NK-92 treated with Interleukin-12 subunit alpha and Interleukin-12 subunit beta, amount 100 ng/mL, for 24 hours (cell line): Measurements from ENCODE around the gene RPP30.

Source experiments
- DNase-seq: peaks from one replicate; lab custom pipeline; 2025; lab: John Stamatoyannopoulos, UW

The RPP30 gene

DNA sequence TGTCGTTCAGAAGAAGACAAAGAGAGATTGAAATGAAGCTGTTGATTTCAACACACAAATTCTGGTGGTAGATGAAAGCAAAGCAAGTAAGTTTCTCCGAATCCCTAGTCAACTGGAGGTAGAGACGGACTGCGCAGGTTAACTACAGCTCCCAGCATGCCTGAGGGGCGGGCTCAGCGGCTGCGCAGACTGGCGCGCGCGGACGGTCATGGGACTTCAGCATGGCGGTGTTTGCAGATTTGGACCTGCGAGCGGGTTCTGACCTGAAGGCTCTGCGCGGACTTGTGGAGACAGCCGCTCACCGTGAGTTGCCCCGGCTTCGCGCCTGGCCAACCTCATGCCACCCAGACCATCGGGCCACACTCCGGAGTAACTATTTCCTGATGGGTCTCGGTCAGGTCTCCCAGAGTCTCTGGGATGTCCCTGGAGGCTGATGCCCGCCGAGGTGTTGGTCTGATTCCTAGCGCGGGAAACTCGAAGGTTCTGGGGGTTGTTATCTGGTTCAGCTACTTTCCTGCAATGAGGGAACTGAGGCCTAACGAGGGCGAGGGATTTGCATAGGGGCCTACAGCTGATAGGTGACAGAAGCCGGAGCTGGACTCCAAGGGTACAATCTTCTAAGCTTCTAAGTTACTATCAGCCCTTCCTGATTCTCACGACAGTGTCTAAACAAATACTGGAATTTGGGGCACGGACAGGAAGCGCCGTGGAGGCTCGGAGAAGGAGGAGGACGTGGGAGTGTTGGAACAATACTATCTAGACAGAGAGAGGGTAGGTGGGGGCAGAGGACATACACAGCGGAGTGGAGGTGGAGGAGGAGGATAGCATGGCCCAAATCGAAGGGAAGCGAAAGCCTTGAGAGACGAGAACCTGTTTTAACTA lies at the start of gene RPP30:
Gene RPP30, plus strand, starts transcription at position 209 of the 882 bp plus-strand sequence. Its CDS starts 13 bp downstream, at position 222.
- DNase-seq = peak; percentile 50

DNA sequence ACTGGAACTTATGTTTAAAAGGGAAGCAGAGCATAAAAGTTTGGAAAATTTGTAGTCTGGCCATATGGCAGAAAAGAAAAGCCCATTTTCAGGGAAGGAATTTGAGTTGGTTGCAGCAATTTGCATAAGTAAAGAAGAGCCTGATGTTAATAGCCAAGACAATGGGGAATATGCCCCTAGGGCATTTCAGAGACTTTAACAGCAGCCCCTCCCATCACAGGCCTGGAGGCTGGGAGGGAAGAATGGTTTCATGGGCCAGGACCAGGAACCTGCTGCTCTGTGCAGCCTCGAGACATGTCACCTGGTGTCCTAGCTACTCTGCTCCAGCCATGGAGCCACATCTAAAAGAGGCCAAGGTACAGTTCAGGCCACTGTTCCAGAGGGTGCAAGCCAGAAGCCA lies 49.3 kb upstream of the RPP30 start:
- no peak for DNase-seq

DNA sequence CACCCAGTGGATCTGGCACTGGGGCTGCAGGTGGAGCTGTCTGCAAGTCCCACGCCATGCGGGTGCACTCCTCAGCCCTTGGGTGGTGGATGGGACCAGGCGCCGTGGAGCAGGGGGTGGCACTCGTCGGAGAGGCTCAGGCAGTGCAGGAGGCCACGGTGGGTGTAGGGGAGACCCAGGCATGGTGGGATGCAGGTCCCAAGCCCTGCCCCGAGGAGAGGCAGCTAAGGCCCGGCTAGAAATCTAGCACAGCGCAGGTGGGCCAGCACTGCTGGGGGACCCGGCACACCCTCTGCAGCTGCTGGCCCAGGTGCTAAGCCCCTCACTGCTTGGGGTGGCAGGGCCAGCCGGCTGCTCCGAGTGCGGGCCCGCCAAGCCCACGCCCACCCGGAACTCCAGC lies 39.7 kb upstream of the RPP30 start:
- DNase-seq = no peak

DNA sequence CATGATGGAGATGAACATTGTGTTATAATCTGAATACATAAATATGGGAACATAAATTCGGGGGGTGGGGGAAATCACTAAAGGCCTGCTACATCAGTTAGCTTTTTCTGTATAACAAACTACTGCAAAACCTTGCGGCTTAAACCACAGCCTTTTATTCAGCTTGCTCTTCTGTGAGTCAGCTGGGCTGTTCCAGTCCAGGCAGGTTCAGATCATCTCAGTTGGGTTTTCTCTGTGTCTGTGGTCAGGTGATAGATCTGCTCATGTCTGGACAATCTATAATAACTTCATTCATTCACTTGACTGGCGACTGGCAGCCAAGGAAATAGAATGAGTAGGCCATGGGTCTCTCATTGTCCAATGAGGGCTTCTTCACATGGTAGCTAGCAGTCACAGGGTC lies 37.4 kb upstream of the RPP30 start:
- DNase-seq = no peak

DNA sequence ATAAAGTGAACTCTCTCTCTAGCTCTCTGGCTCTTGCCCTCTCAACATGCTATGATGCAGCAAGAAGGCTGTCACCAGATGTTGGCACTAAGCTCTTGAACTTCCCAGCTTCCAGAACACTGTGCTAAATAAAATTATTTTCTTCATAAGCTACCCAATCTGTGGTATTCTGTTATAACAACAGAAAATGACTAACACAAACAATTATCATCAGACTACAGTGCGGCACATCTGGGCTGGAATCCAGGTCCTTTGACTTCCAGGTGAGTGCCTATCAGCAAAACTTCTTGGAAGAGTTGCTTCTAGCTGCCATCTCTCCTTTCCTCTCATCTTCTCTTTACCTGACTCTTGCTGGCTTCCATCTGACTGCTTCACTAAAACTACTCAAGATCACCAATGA lies 34.3 kb upstream of the RPP30 start:
- DNase-seq = no peak

DNA sequence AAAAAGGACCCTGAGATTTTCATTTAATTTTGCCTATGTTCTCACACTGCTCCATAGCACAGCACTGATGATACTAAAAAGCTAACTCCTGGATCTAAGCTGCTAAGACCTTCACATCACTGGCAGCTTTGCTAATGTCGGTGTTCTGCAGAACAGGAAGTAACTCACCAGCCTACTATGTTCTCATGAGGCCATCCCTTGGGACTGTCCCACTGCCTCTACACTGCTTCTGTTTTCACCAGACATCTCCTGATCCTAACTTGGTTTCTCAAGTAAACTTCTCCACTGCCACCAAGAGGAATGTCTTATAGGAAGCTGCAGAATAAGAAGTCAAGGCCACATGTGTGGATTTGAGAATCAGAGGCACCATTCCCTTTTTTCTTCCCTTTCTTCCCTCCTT lies 29.0 kb upstream of the RPP30 start:
- no peak for DNase-seq

DNA sequence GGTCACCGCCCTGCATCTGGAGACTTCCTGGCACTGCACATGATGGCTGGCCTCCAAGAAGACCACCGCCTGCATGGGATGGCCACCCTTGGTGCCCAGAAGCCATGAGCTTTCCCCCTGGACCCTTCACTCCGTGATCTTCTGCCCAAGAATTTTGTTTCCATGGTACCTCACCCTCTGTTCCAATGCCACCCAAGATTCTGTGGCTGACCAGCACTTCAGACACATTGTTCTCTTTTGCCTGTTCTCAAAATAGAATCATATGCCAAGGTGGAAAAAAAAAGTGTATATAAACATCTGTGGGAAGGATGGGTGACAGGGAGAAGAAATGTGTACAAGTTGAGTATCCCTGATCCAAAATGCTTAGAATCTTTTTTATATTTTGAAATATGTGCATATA lies 26.0 kb upstream of the RPP30 start:
- no peak for DNase-seq

DNA sequence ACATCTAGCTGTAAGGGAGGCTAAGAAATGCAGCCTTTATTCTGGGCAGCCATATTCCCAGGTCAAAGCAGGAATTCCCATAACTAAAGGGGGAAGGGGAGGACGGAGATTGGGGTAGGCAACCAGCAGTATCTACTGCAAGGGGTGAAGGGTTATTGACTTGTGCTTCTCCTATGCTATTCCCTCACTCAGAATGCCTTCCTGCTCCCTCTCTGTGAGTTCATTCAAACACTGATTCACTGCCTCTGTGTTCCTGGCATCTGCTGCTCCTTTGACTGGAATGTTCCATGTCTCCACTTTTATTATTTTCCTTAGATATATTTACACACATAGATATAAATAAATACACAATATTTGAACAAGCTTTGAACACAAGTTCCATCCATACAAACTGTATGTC lies 25.0 kb upstream of the RPP30 start:
- no peak for DNase-seq

DNA sequence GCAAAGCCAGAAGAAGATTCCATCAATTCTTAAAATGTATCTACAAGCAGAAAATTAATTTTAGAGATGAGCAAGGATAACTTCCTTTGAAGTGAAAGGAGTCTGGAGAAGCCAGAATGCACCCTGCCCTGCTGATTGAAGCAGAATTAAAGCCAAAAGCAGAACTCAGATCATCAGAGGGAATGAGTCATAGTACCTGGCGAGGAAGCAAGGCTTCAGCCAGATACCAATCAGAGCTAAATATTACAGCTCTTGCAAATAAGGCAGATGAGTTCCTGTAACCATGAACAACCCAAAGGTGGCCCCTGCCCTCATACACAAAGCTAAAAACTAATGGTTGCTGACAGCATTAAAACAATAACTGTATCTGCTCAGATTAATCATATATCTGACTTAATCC lies 24.3 kb upstream of the RPP30 start:
- no peak for DNase-seq

DNA sequence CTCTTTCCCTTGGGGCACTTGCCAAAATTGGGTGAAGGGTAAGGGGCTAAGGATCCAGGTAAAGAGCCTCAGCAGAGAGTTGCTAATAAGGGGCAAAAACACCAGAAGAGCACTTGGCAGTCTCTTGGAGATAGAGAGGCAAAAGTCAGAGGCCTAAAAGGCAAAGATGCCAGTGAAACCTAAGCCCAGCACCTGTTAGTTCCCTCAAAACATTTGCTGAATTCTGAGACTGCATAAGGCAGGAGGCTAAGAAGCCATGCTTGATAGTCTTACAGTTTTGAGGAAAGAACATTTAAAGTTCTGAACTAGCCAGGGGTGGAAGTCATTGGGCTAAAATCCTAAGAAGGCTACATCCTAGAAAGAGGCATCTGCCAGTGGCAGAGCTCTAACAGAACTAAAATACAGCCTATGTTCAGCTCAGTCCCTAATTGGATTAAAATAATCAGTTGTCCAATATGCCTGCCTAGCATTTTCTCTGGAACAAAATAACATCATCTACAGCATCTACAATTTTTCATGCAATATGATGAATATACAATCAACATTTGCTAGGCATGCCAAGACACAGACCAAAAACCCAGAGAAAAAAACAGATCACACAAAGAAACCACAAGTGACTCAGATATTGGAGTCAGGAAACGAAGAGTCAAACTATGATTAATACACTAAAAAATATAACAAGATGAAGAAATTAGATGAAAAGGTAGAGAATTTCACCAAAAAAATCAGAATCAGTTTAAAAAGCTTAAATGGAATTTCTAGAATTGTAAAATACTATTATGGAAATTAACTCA lies 21.6 kb upstream of the RPP30 start:
- DNase-seq = no peak

DNA sequence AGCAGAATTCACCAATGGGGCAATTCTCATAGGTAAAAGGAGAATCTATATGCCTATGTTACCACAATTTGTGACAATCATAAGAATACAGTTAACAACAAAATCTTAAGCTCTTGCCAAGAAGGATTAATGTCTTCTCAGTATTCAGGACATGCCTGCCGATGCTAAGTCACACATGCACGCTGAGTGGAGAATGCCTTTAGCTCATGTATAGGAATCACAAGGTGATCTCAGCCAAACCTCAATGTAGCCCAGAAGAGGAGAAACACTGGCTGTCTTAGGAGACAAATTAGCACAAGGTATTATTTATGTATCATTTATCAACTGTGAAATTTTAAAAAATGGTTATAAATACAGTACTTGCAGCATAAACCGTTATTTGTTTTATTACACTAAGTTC lies 16.6 kb upstream of the RPP30 start:
- no peak for DNase-seq

DNA sequence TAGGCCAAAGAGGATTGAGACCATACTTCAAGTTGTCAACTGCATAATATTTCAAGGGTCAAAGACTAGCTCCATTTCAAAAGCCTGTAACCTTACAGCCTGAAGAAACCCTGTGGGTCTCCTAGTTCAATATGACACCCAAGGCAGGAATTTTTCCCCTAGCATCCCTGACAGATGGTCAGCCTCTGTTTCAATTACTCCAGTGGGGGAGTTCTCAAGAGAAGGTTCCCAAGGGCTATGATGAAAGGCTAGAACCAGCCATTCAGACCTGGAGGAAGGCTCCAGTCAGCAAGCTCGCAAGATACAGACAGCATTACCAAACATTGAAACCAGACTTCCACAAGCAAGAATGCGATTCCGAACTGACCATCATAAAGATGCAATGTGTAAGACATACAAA lies 15.5 kb upstream of the RPP30 start:
- DNase-seq = no peak

DNA sequence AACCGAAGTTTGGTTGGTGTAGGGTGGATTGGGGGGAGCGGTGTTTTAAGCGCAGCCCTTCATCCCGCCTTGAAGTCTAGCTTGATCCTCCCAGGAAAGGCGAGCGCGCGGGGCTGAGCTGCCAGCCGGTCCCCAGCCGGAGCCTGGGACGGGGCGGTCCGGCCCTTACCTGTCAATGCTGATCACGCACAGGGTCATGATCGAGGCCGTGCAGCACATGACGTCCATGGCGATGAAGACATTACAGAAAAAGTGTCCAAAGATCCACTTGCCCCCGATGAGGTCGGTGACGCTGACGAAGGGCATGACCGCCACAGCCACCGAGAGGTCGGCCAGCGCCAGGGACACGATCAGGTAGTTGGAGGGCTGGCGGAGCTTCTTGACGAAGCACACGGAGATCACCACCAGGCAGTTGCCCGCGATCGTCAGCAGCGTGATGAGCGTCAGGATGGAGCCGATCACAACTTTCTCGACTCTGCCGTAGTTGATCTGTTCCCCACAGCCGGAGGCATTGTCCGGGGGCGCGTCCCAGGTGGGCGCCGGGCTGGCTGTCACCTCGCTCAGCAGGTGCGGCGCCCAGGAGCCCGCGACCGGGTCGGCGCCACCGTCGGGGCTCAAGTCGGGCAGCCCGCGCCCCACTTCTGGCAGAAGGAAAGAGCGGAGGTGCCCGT lies 14.7 kb upstream of the RPP30 start:
- no peak for DNase-seq

DNA sequence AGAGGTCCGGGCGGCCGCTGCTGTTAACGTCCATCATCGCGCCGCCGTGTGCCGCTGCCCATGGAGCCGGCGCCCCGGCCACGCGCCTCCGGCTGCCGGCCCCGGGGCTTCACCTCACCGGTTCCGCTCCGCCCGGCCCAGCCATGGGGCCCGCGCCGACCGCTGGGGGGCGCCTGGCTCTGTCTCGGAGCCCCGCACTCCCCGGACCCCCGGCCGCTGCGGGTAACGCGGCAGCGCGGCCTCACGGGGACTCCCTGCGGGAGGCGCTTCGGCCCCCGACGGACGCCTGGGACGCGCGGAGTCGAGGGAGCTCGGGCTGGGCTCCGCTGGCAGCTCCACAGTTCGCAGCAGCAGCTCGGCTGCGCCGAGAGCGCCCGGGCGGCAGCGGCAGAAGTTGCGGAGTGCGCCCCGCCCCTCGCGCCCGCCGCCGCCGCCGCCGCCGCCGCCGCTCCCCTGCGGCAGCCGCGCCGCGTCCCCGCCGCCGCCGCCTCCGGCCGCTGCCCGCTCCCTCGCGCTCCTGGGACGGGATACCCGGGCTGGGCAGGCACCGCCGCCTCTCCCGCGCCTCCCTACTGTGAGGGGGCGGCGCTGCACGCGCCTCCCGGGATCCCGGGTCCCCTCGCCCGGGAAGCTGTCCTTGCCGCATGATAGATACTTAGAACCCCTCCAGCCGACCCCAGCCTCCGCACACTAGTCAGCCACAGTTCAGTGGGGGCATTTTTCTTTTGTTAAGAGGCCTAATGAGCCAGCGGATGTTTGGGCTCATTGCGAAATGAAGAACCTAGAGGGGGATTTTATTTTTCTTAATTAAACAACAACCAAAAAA lies 13.9 kb upstream of the RPP30 start, which contains the start of gene HTR7:
Gene HTR7, minus strand, starts transcription at position 405 of the 826 bp plus-strand sequence. Its CDS starts 368 bp downstream, at position 37.
- no peak for DNase-seq

DNA sequence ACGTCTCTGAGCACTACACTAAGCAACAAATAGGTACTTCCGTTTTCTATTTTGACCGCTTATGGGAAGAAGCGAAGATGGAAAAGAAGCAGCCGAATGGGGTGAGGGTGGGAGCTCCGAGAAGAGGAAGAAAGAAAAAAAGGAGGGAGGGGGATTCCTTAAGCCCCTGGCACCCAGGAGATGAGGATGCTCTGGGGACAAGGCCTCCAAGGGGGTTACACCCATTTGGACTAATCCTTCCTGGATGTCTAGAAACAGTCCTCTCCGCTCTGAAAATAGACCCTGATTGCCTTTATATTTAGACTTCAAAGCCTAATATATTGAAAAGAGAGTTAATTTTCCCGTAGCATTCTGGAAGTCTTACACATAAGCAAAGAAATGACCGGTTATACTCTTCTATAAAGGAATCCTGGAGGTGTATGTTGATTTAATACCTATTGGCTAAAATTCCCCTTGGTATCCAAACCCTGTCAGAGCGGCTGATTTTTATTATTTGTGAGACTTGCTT lies 13.3 kb upstream of the RPP30 start:
- no peak for DNase-seq

DNA sequence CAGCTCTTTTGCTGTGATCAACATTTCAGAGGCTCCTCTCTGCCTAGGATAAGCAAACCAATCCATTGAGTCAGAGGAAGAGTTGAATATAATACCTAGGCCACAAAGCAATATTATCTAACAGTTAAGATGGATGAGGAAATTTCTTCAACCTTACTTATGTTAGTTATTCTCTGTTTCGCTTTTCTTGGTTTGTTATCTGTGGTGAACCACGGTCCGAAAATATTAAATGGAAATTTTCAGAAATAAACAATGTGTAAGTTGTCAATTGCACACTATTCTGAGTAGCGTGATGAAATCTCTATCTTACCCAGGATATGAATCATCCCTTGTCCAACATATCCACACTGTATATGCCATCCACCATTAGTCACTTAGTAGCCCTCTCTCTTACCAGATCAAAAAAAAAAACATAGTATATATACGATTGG lies 12.4 kb upstream of the RPP30 start:
- DNase-seq = no peak

DNA sequence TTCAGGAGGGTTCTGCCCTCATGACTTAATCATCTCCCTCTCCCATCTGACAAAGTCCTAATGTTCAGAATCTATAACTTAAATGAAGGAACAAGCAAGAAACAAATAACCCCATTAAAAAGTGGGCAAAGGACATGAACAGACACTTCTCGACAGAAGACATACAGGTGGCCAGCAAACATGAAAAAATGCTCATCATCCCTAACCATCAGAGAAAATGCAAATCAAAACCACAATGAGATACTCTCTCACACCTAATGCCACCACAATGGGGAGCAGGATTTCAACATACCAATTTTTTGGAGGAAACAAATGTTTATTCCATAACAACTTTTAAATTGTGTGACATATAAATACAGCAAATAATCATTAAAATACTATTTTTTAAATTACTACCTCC lies 11.0 kb upstream of the RPP30 start:
- DNase-seq = no peak

DNA sequence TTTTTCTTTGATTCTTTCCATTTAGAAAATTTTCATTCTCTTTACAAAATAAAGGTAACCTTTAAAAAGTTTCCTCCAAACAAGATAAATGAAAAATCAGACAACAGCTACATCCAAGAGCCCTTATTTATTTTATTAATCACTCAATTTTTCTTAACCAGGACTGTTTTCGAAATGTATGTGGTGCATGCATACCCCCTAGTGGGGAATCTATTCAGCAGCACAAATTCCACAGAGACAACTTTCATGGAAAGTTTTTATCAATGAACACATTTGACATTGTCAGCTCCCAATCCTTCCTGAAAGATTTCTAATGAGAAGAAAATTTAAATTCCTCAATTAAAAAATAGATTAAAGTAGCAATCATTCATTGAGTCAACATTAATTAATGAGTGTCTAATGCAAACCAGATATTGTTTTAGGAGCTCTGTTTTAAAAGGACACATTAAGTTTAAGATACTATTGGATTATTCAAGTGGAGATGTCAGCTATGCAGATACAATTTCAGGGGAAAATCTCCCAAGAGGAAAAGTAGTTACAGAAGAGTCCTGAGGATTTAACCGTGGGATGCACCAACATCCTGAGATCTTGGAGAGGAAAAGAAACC lies 8.8 kb upstream of the RPP30 start:
- DNase-seq = no peak

DNA sequence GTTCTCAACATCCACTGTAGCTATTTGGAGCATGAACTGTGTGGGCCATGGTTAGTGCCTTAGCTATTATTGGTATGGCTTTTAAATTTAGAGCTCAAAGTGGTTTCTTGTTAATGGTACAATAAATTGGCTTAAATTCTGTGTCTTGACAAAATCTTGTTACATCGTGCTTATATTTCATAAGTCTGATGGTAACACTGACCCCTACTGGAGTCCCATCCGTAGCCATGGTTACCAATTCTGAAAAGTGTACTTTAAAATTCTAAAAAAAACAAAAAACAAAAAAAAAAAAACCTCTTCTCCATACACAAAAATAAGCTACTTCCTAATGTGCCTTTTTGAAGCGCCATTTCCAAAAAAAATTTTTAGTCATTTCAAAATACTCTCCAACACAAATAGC lies 6.4 kb upstream of the RPP30 start:
- no peak for DNase-seq

DNA sequence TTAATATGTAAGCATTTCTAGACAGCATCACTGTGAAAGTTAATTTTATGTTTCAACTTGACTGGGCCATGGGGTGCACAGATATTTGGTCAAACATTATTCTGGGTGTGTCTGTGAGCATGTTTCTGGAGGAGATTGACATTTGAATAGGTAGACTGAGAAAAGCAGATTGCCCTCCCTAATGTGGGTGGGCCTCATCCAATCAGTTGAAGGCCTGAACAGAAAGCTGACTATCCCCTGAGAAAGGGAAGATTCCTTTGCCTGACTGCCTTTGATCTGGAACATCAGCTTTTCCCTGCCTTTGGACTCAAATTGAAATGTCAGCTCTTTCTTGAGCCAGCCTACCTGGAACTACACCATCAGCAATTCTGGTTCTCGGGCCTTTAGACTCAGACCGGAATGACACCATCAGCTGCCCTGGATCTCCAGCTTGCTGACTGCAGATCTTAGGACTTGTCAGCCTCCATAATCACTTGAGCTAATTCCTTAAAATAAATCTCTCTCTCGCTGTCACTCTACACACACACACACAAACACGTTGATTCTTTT lies 5.7 kb upstream of the RPP30 start:
- no peak for DNase-seq

DNA sequence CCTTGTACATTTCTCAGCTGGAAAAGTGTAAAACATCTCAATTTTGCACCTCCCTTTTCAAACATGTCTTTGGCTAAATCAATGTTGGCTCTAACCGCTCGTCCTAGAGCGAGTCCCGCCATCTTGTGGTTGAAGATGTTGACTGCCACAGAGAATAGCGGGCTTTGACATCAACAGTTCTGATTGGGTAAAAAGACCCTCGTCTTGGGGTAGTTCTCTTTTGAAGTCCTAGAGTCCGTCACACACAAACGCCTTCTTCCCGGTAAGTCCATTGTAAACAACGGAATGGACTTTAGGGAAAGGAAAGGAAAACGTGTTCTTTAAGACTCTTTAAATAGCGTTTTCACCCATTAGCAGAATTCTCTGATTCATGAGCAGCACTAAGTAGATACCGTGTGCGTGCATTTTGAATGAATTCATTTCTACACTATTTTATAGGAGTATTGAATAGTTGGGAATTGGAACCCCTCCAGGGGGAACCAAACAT lies 452 bp upstream of the RPP30 start:
- DNase-seq = no peak
